Stimulated activated naive CD8-positive, alpha-beta T cell treated with anti-CD3 and anti-CD28 coated beads, Interleukin-15, amount 100 ng/mL, for 72 hours (primary cell): Measurements from ENCODE around the gene ARHGAP42.

Experiments used
- ATAC-seq: fragments of 150-1000 bp; cut with Tn5 transposase; 2 replicates; pipeline ENCODE4 v1.10.0; 2021; ENCODE audit warnings: mild to moderate bottlenecking, moderate library complexity
- DNase-seq, 2 donors: peaks; one replicate each; pipeline ENCODE4 v3.0.0; 2021 to 2022
- H3K27ac Mint-ChIP-seq, 2 donors: one replicate each; pipeline ENCODE4 v1.8.0; 2022; ENCODE audit warnings: mild to moderate bottlenecking in 2 of 2, mixed read lengths in 2 of 2, moderate library complexity in 2 of 2
- H3K27me3 Mint-ChIP-seq: one replicate; pipeline ENCODE4 v1.8.0; 2022; ENCODE audit warnings: mixed read lengths
- H3K4me1 Mint-ChIP-seq: one replicate; pipeline ENCODE4 v1.8.0; 2022; ENCODE audit warnings: mild to moderate bottlenecking, mixed read lengths
- H3K4me3 Mint-ChIP-seq, 2 donors: one replicate each; pipeline ENCODE4 v1.8.0; 2022; ENCODE audit warnings: mild to moderate bottlenecking in 2 of 2, mixed read lengths in 2 of 2, moderate library complexity in 1 of 2
- H3K9me3 Mint-ChIP-seq, 2 donors: one replicate each; pipeline ENCODE4 v1.8.0; 2022; ENCODE audit warnings: mixed read lengths in 2 of 2

ARHGAP42 gene

DNA sequence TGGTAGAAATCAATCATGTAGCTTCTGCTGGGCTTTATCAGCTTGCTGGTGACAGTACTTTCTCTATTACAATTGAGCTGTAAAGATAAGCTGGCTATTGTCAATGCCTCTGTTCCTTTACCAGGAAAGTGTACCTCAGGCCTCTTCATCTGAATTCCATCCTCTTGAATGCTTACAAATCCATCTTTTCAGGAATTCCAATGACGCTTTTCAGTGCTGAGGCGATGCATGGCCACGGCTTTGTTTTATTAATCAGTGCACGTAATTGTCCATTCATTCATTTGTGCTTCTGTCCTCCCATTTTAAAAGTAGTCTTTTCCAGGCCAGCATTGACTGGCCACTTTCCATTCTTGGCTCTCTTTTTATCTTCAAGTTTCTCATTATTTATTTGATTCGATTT, 240.5 kb downstream of the ARHGAP42 start:
- no peak for DNase-seq
- Mint-ChIP-seq H3K4me1 (no peaks in the 10 kb centered on the region), H3K27ac (no peak overlapping the region), H3K27me3 (no peaks in the 10 kb centered on the region), H3K4me3 (no peak overlapping the region), H3K9me3 (no peaks in the 10 kb centered on the region)
- ATAC-seq, result no peak

GRCh38 chr11:100928426-100928825, 241.3 kb downstream of the ARHGAP42 start:
- Mint-ChIP-seq H3K4me1 (no peaks in the 10 kb centered on the region), H3K9me3 (no peaks in the 10 kb centered on the region), H3K27me3 (no peaks in the 10 kb centered on the region), H3K4me3 (no peak overlapping the region), H3K27ac (no peak overlapping the region)
- no peak for DNase-seq
- no peak for ATAC-seq

GRCh38 chr11:100929377-100929776, 242.3 kb downstream of the ARHGAP42 start:
- Mint-ChIP-seq H3K27me3 (no peaks in the 10 kb centered on the region), H3K9me3 (no peaks in the 10 kb centered on the region), H3K4me3 (no peak overlapping the region), H3K4me1 (no peaks in the 10 kb centered on the region), H3K27ac (no peak overlapping the region)
- no peak for DNase-seq
- ATAC-seq, result no peak

DNA sequence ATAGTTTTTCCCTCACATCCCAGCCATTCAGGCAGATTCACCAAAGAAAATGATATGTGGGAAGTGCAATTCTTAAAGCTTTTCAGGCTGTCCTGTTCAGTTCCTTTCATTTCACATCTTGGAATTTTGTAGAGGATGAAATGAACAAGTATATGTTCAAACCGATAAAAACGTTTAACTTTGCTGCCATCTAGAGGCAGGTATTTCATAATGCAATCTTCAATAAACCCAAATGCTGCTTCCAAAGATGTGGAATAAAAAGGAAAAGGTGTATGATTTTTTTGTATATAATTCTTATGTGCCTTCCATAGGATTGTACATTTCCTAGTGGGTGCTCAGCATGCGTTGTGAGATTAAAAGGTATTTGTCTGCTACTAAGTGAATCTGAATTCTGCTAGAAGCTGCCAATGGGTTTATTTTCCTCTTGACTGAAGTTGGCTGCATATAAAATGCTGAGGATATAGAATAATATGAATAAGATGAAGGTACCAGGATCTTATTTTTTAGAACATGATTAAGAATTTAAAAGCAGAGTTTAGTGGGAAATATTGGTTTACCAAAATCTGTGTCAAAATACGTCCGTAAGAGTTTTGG, 243.2 kb downstream of the ARHGAP42 start:
- no peak overlapping the region for H3K27ac Mint-ChIP-seq
- H3K4me1 Mint-ChIP-seq, result no peaks in the 10 kb centered on the region
- H3K9me3 Mint-ChIP-seq, result no peaks in the 10 kb centered on the region
- DNase-seq (no peak), ATAC-seq (no peak)
- H3K27me3 Mint-ChIP-seq, result no peaks in the 10 kb centered on the region
- H3K4me3 Mint-ChIP-seq, result no peak overlapping the region

GRCh38 chr11:100932474-100933100, 245.5 kb downstream of the ARHGAP42 start:
- no peaks in the 10 kb centered on the region for H3K27me3 Mint-ChIP-seq
- no peaks in the 10 kb centered on the region for H3K4me1 Mint-ChIP-seq
- ATAC-seq (no peak), DNase-seq (no peak)
- H3K9me3 Mint-ChIP-seq, result no peaks in the 10 kb centered on the region
- no peak overlapping the region for H3K4me3 Mint-ChIP-seq
- H3K27ac Mint-ChIP-seq, result no peak overlapping the region

DNA sequence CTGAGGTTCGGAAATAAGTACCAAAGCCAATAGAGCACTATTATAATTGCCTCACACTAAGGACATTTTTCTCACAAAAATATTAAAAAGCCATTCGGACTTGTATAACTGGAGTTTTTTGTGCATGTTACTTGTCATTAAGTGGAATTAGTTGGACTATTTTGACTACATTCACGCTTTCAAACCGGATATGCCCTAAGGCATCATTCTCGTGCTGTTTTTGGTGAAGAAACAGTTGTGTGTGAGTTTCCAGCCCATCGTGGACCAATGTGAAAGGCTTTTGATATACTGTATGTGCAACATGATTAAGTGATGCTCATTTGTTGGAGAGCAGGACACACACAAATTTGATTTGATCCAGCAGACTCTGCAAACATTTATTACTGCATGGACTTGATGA, 249.7 kb downstream of the ARHGAP42 start:
- Mint-ChIP-seq H3K27me3 (no peaks in the 10 kb centered on the region), H3K4me3 (no peak overlapping the region), H3K27ac (no peak overlapping the region), H3K4me1 (no peaks in the 10 kb centered on the region), H3K9me3 (no peaks in the 10 kb centered on the region)
- DNase-seq, result no peak
- ATAC-seq, result no peak

GRCh38 chr11:100939571-100939970, 252.5 kb downstream of the ARHGAP42 start:
- no peak for ATAC-seq
- H3K9me3 Mint-ChIP-seq, result no peaks in the 10 kb centered on the region

GRCh38 chr11:100940111-100940510, 253.0 kb downstream of the ARHGAP42 start:
- DNase-seq (no peak), ATAC-seq (no peak)
- Mint-ChIP-seq H3K4me1 (no peaks in the 10 kb centered on the region), H3K27ac (no peak overlapping the region), H3K9me3 (no peaks in the 10 kb centered on the region), H3K4me3 (no peak overlapping the region), H3K27me3 (no peaks in the 10 kb centered on the region)

More at GRCh38 chr11:100939571-100939970, 252.5 kb downstream of the ARHGAP42 start:
- no peaks in the 10 kb centered on the region for H3K27me3 Mint-ChIP-seq
- no peak overlapping the region for H3K4me3 Mint-ChIP-seq
- no peak for DNase-seq
- H3K27ac Mint-ChIP-seq, result no peak overlapping the region
- no peaks in the 10 kb centered on the region for H3K4me1 Mint-ChIP-seq

DNA sequence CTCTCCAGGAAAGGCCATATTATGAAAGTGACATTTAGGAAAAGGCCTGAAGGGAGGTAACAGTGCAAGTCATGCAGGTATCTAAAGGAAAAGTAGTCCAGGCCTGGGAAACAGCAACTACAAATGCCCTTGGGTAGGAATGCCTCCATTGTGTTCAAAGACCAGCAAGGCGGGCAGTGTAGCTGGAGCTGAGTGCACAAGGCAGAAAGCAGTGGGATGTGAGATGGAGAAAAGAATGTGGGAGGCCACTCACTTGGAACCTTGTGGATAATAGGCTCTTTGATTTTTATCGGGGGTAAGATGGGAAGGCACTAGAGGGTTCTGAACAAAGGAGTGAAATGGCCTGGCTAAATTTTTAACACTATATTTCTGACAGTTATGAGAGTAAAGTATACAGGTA, 253.9 kb downstream of the ARHGAP42 start:
- Mint-ChIP-seq H3K4me1 (no peaks in the 10 kb centered on the region), H3K27me3 (no peaks in the 10 kb centered on the region), H3K27ac (peak overlapping the region in 1 of 2 donors; percentile 30), H3K9me3 (no peaks in the 10 kb centered on the region), H3K4me3 (no peak overlapping the region)
- no peak for ATAC-seq
- DNase-seq, result no peak

DNA sequence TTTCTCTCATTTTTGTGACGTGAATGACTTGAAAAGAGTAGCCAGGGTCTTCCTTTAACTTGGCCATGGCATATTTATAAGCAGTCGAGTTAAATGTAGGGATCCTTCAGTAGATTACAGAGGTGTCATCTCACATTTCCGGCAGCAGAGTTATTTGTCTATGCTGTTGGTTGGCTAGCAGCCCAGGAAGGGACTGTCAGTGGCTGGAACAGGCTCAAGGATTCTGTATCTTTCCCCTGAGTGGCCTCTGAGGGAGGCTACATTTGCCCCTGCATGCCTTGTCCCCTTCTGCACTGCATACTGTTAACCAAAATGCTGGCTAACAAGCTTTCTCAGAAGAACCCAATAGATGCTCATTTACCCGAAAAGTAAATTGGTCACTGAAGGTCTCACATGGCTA, 254.9 kb downstream of the ARHGAP42 start:
- Mint-ChIP-seq H3K27me3 (no peaks in the 10 kb centered on the region), H3K27ac (peak overlapping the region in 1 of 2 donors; percentile 40), H3K4me3 (no peak overlapping the region), H3K9me3 (no peaks in the 10 kb centered on the region), H3K4me1 (no peaks in the 10 kb centered on the region)
- DNase-seq, result no peak
- no peak for ATAC-seq

DNA sequence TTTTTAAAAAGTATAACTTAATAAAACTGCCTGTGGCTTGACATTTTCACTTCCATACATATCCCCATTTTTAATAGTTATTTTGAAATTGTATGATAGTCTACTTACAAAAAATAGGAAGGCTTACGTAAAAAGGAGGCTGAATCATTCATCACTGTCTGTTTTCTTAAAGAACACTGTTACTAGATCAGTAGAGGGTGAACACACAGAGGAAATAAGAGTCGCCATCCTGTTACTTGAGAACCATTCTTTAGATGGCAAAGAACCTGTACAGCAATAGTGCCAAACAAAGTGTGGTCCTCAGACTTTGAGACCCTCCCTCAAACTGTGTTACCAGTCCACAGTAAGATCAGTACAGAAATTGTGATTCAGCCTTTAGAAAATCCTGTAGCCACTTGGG, 261.8 kb downstream of the ARHGAP42 start:
- ATAC-seq, result no peak
- no peak overlapping the region for H3K27ac Mint-ChIP-seq
- DNase-seq, result no peak
- no peaks in the 10 kb centered on the region for H3K9me3 Mint-ChIP-seq
- H3K4me3 Mint-ChIP-seq, result no peak overlapping the region
- H3K4me1 Mint-ChIP-seq, result no peaks in the 10 kb centered on the region
- no peaks in the 10 kb centered on the region for H3K27me3 Mint-ChIP-seq

DNA sequence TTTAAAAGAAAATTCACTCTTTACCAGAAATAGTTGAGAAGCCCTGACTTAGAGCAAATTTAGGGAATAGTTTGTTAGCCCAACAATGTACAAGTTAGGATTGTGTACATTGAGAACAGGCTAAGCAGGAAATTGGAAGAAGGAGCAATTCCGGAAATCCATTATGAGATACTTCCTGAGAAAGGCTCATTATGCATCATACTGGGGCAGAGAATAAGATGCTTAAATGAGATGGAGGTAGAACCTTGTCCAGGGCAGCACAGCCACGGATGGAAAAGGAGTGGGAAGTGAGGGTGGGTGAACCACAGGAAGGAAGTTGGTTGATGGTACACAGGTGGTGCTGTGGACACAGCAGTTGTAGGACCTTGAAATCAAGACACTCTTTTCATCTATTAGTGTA, 262.4 kb downstream of the ARHGAP42 start:
- DNase-seq (no peak), ATAC-seq (no peak)
- no peak overlapping the region for H3K27ac Mint-ChIP-seq
- no peaks in the 10 kb centered on the region for H3K4me1 Mint-ChIP-seq
- no peaks in the 10 kb centered on the region for H3K27me3 Mint-ChIP-seq
- no peak overlapping the region for H3K4me3 Mint-ChIP-seq
- H3K9me3 Mint-ChIP-seq, result no peaks in the 10 kb centered on the region

DNA sequence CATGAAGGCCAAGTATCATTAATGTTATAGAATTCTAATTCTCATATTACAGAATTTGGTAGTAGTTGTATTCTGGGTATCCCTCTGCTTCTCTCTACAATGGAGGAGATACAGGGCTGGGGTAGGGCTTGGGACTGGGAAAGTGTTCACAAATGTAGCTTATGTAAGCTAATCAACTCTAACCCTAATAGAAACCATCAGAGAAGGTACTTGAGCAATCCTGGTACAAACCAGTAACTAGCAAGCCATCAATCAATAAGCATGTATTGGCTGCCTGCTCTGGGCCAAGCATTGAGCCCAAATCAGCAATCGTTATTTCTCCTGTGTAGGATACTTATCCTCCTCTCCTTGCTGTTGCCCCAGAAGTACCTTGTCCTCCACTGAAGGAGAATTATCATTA, 268.2 kb downstream of the ARHGAP42 start:
- no peak overlapping the region for H3K4me3 Mint-ChIP-seq
- no peak overlapping the region for H3K27ac Mint-ChIP-seq
- no peaks in the 10 kb centered on the region for H3K9me3 Mint-ChIP-seq
- DNase-seq, result no peak
- H3K27me3 Mint-ChIP-seq, result no peaks in the 10 kb centered on the region
- no peak for ATAC-seq
- H3K4me1 Mint-ChIP-seq, result no peaks in the 10 kb centered on the region

GRCh38 chr11:100956351-100956750, 269.3 kb downstream of the ARHGAP42 start:
- Mint-ChIP-seq H3K9me3 (no peaks in the 10 kb centered on the region), H3K27ac (no peak overlapping the region), H3K4me3 (no peak overlapping the region), H3K27me3 (no peaks in the 10 kb centered on the region), H3K4me1 (no peaks in the 10 kb centered on the region)
- ATAC-seq (no peak), DNase-seq (no peak)

- DNase-seq (no peak), ATAC-seq (no peak)
- Mint-ChIP-seq H3K4me3 (no peak overlapping the region), H3K27me3 (no peaks in the 10 kb centered on the region), H3K4me1 (no peaks in the 10 kb centered on the region), H3K9me3 (no peaks in the 10 kb centered on the region), H3K27ac (no peak overlapping the region)
Measured at GRCh38 chr11:100957499-100957898, 270.4 kb downstream of the ARHGAP42 start.

DNA sequence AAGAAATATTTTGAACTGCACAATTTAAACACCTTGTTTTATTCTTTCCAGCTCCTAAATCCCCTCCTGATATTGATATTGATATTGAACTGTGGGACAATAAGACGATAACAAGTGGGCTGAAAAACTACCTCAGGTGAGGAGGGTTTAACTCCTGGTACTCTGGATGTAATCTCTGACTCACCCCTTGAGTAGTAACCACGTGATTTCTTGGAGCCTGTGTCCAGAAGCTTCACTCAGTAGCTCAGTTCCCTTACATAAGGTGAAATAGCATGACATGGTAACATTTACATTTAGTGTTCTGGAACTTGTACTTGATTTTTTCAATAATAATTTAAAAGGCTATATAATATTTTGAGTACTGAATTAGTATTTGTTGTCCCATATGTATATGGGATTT, 274.5 kb downstream of the ARHGAP42 start:
- Mint-ChIP-seq H3K4me1 (no peaks in the 10 kb centered on the region), H3K9me3 (no peaks in the 10 kb centered on the region), H3K27ac (no peak overlapping the region), H3K4me3 (no peak overlapping the region), H3K27me3 (no peaks in the 10 kb centered on the region)
- ATAC-seq, result no peak
- no peak for DNase-seq

- ATAC-seq, result no peak
- H3K27ac Mint-ChIP-seq, result no peak overlapping the region
- peaks cover 0 to 5% of the 10 kb centered on the region in 2 donors for H3K9me3 Mint-ChIP-seq
- no peak for DNase-seq
- no peaks in the 10 kb centered on the region for H3K27me3 Mint-ChIP-seq
- no peaks in the 10 kb centered on the region for H3K4me1 Mint-ChIP-seq
- H3K4me3 Mint-ChIP-seq, result no peak overlapping the region
Measured at GRCh38 chr11:100963375-100963774, 276.3 kb downstream of the ARHGAP42 start.
